H54 (cell line): ENCODE results near the gene TTC39C.
"Not testable (repeated sequence)": the region's sequence is repeated elsewhere in the genome, so short reads cannot be mapped to it uniquely, and the experiment has no call there.

Experiments used
- DNase-seq: peaks from one replicate; pipeline ENCODE4 v3.0.0; 2011; ENCODE audit warnings: low spot score, mixed read lengths; ENCODE audit not compliant: insufficient read length
- FAIRE-seq: peaks from 3 replicates; lab custom pipeline; 2011; peaks lifted over from hg19 to GRCh38; lab: Jason Lieb, UNC
- POLR2A ChIP-seq: IDR thresholded peaks from 2 replicates; pipeline ENCODE4 v1.6.1; 2011; ENCODE audit warnings: low read depth, mild to moderate bottlenecking, low read length

TTC39C gene

GRCh38 chr18:24033641-24034412 lies 19.3 kb downstream of the TTC39C start:
- TF ChIP-seq POLR2A, result no peak
- no peak for DNase-seq
- no peak for FAIRE-seq

GRCh38 chr18:24035316-24035715 lies 20.8 kb downstream of the TTC39C start:
- DNase-seq, result no peak
- FAIRE-seq, result no peak
- no peak for TF ChIP-seq POLR2A

GRCh38 chr18:24039671-24040070 lies 25.1 kb downstream of the TTC39C start:
- DNase-seq (no peak), FAIRE-seq (no peak)
- no peak for TF ChIP-seq POLR2A

DNA sequence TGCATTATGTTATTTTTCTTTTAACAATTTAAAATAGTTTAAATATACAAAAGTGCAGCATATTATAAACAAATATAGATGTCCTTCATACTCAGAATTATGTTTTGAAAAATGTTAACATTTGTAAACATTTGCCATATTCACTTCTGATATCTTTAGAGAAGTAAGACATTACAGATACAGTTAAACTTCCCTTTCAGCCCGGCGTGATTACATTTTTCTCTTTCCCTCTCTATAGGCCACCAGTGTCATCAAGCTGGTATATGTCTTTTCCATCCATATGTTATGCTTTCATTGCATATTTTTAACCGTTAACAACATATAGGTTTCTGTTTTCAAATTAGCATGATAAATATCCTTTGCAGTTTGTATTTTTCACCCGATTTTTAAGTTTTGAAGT lies 27.1 kb downstream of the TTC39C start:
- DNase-seq (no peak), FAIRE-seq (no peak)
- no peak for TF ChIP-seq POLR2A

DNA sequence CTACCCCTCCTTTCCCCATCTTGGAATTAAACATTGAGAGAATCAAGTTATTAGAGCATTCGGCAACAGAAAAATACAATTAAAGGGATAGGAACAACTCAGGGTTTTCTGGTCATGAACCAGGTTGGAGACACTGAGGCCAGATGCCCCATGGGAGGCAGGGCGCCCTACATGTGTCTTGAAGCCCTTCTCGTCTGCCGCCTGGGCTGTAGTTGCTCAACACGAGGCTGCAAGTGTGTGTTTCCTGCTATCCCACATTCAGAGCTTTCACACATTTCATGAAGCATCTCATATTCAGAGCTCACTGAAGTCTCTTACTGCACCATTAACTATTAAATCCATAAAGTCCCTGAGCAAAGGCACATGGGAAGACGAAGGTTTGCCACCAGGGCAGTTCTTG lies 28.8 kb downstream of the TTC39C start:
- DNase-seq, result no peak
- TF ChIP-seq POLR2A, result no peak
- no peak for FAIRE-seq

DNA sequence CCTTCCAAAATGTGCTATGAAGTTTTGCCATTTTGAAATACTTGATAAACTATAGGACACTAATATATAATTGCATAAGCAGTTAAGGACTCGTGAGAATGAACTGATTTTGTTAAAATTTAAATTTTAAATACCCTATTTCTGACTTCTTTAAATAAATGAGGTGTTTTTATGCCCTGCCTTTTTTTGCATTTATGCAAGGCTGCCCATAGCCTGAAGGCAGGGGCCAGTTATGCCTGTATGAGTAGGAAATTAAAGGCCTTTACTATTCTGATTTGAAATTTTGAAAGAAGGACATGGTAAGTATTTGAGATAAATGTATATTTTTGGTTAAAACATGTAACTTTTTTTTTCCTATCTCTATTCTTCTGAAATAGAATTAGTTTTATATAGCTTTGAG lies 33.7 kb downstream of the TTC39C start:
- DNase-seq (no peak), FAIRE-seq (no peak)
- no peak for TF ChIP-seq POLR2A

- no peak for FAIRE-seq
- TF ChIP-seq POLR2A, result no peak
Observed at GRCh38 chr18:24049142-24049541, 34.6 kb downstream of the TTC39C start.

DNA sequence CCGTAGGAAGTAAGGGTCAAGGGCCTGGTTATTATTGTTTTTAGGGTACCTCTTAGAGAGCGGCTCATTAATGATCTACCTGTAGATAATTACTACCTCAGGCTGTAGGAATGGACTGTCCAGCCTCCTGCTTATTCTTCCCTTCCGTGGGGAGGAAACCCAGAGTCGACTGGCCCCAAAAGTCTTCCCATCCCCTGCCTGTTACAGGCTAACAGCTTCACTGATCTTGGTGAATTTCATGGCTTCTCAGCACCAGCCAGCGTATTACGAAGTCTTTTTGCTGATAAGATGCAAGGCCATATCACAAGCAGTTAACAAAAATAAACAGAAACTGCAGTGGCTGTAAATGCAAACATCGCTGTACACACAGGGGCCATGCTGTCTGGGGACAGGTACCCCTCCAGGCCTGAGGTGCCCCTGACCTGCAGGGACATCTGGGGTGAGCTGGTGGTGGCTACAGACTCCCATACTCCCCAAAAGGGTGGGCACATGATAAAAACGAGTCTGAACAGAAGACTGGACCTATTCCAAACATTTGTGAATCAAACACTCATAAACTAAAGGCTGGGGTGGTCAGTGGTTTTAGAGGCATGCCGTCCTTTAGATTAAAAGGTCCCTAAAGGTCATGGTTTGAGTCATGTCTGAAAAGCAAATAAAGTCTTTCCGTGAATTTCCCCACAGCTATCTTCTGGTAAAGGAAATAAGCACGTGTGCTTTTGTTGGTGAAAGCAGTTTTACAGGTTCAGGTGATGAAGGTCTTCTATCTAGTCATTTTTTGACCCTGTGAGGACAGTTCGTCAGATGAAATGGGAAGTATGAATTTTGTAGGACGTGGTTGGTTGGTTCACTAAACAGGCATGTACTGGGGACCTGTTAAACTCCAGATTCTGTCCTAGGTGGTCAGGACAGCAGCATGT lies 36.7 kb downstream of the TTC39C start:
- no peak for TF ChIP-seq POLR2A
- DNase-seq (no peak), FAIRE-seq (peak; percentile 87)

More at GRCh38 chr18:24049142-24049541, 34.6 kb downstream of the TTC39C start:
- DNase-seq, result no peak

DNA sequence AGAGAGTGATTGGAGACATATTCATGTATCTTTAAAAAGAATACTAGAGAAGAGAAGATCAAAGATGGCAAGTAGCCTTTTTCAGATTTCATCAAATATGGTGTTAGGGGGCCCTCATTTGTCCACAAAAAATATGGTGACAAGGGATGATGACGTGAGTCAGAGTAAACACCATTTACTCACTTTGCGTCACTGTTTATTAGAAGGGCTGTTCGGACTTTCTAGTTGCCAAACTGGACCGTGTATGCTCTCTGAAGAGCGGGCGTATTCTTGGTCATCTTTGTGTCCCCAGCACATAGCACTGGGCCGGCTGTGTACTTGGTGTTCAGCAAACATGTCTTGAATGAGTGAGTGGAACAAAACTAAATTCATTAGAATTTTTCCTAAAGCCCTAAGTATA lies 37.5 kb downstream of the TTC39C start:
- no peak for TF ChIP-seq POLR2A
- FAIRE-seq (no peak), DNase-seq (no peak)

- FAIRE-seq, result no peak
- TF ChIP-seq POLR2A, result no peak
- no peak for DNase-seq
Observed at GRCh38 chr18:24053211-24053610, 38.7 kb downstream of the TTC39C start.

GRCh38 chr18:24054130-24054529 lies 39.6 kb downstream of the TTC39C start:
- FAIRE-seq, result peak; percentile 94
- TF ChIP-seq POLR2A, result no peak
- no peak for DNase-seq

DNA sequence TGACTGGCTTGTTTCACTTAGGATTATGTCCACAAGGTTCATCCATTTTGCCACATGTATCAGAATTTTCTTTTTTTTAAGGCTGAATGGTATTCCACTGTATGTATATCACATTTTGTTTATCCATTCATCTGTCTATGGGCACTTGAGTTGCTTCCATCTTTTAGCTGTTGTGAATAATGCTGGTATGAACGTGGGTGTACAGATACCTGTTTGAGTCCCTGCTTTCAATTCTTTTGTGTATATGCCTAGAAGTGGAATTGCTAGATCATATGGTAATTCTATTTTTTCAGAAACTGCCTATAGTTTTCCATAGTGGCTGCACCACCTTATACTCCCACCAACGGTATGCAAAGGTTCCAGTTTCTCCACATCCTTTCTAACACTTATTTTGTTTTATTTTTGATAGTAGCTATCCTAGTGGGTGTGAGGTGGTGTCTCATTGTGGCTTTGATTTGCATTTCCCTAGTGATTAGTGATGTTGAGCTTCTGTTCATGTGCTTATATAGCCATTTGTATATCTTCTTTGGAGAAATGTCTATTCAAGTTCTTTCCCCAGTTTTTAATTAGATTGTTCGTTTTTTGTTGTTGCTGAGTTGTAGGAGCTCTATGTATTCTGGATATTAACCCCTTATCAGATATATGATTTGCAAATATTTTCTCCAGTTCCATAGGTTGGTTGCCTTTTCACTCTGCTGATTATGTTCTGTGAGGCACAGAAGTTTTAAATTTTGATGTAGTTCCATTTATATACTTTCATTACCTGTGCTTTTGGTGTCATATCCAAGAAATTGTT lies 40.7 kb downstream of the TTC39C start:
- no peak for TF ChIP-seq POLR2A
- no peak for FAIRE-seq
- no peak for DNase-seq

DNA sequence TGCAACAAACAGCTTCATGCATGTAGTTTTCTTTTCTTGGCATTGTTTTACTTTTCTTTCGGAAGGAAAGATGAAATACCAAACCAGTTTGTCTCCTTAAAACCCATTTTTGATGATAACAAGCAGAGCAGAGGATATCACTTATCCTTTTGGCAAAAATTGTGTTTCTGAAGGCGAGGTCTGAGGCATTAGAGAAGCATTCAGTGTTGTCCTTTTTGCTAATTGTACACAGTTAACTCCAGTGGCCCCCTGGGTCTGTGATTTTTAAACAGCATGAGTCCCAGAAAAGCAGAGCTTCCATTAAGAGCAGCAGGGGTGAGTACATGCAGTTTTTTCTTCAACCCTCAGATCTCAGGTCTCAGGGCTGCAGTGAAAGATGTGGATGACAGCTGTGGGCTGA lies 41.3 kb downstream of the TTC39C start:
- DNase-seq, result no peak
- no peak for TF ChIP-seq POLR2A
- FAIRE-seq, result no peak

DNA sequence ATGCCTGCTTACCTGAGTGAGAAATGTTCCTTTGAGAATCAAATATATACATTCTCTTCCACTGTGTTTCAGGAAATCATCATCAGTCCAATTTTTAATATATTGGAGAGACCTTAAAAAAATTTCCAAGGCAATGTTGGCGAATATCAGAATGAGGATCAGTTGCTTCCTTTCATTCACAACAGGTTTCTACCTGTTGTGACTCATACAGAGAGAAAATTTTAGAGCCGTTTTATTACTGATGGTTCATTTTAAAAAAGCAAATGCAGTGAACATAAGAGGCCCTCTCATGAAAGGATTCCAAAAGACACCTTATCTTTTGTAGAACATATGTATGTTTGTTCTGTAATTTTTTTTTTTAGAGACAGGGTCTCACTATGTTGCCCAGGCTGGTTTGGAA lies 42.0 kb downstream of the TTC39C start:
- FAIRE-seq (no peak), DNase-seq (no peak)
- no peak for TF ChIP-seq POLR2A

DNA sequence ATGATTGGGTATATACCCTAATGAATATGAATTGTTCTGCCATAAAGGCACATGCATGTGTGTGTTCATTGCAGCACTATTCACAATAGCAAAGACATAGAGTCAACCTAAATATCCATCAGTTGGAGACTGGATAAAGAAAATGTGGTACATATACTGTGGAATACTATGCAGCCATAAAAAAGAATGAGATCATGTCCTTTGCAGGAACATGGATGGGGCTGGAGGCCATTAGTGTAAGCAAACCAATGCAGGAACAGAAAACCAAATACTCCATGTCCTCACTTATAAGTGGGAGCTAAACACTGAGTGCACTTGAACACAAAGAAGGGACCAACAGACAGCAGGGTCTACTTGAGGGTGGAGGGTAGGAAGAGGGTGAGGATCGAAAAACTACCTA lies 43.2 kb downstream of the TTC39C start:
- FAIRE-seq (no peak), DNase-seq (no peak)
- TF ChIP-seq POLR2A, result no peak

DNA sequence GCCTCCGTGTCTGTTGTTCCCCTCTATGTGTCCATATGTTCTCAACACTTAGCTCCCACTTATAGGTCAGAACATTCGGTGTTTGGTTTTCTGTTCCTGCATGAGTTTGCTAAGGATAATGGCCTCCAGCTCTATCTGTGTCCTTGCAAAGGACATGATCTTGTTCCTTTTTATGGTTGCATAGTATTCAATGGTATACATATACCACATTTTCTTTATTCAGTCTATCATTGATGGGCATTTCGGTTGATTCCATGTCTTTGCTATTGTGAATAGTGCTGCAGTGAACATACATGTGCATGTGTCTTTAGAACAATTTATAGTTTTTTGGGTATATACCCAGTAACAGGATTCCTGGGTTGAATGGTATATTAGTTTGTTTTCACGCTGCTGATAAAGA lies 44.8 kb downstream of the TTC39C start:
- not testable (repeated sequence) for DNase-seq, FAIRE-seq
